ENCODE results near the gene RPA3. TPM values are rescaled to one million over a fixed set of nuclear protein-coding genes. Genes with fewer than 3 reads are reported as not detected.
"Not testable (repeated sequence)": the region's sequence is repeated elsewhere in the genome, so short reads cannot be mapped to it uniquely, and the experiment has no call there.

Gene RPA3
- total RNA-seq, 2 experiments from 2014 or later = 32.9 to 36.5 TPM

DNA sequence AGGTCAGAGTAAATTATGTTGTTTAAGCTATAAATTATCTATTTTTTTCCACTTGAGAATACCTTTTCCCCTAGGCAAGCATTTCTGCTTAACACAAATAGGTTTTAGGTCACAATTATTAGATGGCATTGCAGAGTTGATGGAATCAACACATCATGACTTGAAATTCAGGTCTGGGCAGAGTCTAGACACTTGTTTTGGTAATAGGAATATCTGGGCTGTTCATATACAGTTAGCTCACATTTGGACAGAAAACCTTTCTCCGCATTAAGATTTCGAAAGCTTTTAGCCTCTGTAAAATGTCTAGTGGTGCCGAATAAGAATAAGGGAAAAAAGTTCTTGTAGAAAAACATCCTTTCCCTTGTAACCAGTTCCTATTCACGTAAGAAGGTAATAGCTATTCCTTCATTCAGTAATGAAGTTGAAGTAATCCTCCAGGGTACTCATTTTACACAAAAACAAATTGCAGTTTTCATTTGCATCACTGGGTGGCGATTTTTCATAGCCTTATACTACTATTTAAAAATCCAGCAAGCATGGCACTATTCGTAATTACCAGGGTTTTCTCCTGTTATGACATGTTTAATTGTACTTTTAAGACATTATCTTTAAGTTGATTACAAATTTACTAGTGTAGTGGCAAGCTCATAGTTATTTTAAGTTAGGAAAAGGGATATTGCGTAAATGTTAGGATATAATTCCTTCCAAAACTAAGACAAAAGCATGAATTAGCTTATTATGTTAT lies 37.0 kb downstream of the RPA3 start:
- ATAC-seq (ENCODE audit: poor library complexity) = peak; percentile 85
- Mint-ChIP-seq H3K27me3 (no peaks in the 10 kb centered on the region), H3K9me3 (peaks cover 3% of the 10 kb centered on the region), H3K4me1 (ENCODE audit: low read depth) (peaks cover 45% of the 10 kb centered on the region), H3K27ac (peak overlapping the region; percentile 64), H3K36me3 (ENCODE audit: low read depth) (peaks cover 13% of the 10 kb centered on the region), H3K4me3 (no peak overlapping the region)
- peaks cover 3 to 7% of the 10 kb centered on the region in 2 experiments for H3K9me3 ChIP-seq (ENCODE audit: control insufficient read depth in 1 of 2, insufficient read depth in 1 of 2, low read length in 2 of 2)
- no peaks in the 10 kb centered on the region for H3K27me3 ChIP-seq (ENCODE audit: control insufficient read depth in 1 of 2, insufficient read depth in 2 of 2, low read length in 2 of 2)
- peak in 9 of 14 experiments; percentile 9 to 77 (median 19) for DNase-seq
- no peak overlapping the region for H3K4me3 ChIP-seq (ENCODE audit: low read length)
- TF ChIP-seq, protein P1, sequence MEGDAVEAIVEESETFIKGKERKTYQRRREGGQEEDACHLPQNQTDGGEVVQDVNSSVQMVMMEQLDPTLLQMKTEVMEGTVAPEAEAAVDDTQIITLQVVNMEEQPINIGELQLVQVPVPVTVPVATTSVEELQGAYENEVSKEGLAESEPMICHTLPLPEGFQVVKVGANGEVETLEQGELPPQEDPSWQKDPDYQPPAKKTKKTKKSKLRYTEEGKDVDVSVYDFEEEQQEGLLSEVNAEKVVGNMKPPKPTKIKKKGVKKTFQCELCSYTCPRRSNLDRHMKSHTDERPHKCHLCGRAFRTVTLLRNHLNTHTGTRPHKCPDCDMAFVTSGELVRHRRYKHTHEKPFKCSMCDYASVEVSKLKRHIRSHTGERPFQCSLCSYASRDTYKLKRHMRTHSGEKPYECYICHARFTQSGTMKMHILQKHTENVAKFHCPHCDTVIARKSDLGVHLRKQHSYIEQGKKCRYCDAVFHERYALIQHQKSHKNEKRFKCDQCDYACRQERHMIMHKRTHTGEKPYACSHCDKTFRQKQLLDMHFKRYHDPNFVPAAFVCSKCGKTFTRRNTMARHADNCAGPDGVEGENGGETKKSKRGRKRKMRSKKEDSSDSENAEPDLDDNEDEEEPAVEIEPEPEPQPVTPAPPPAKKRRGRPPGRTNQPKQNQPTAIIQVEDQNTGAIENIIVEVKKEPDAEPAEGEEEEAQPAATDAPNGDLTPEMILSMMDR (IDR thresholded peaks at IDR 0.05) = peak; percentile 78
- intact Hi-C loops (cut with DNase I, micrococcal nuclease) = loop anchor here (1.0 to 5.0 kb wide), 8 partner anchors 81 to 536 kb away; no protein-coding TSS in a partner anchor
- no peak overlapping the region for H3K27ac ChIP-seq (ENCODE audit: low read depth in 1 of 2, low read length in 2 of 2)
- ChIA-PET POLR2A (interaction anchor here (0.9 to 2.5 kb wide), 20 partner anchors 9 to 536 kb away, joined by 3 to 22 read pairs (median 4); partner anchors contain the start of genes GLCCI1 and UMAD1), CTCF (interaction anchor here (0.7 to 2.5 kb wide), 22 partner anchors 9 to 538 kb away, joined by 3 to 13 read pairs (median 4); partner anchors contain the start of genes RPA3 and UMAD1)
- H3K36me3 ChIP-seq (ENCODE audit: insufficient read depth, low read length) = no peaks in the 10 kb centered on the region
- H3K4me1 ChIP-seq (ENCODE audit: insufficient read depth, low read length) = no peaks in the 10 kb centered on the region

DNA sequence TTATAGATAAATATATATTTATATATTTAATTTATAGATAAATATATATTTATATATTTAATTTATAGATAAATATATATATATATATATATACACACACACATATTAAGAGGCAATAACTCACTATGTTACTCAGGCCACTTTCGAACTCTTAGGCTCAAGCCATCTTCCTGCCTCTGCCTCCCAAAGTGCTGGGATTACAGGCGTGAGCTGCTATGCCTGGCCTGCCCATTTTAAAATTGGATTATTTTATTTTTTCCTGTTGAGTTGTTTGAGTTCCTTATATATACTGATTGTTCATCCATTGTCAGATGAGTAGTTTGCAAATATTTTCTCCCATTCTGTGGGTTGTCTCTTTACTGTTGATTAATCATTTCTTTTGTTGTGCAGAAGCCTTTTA lies 38.8 kb downstream of the RPA3 start:
- not testable (repeated sequence) for H3K4me3 Mint-ChIP-seq; H3K27ac Mint-ChIP-seq; H3K27me3 Mint-ChIP-seq; H3K27me3 ChIP-seq (ENCODE audit: control insufficient read depth in 1 of 2, insufficient read depth in 2 of 2, low read length in 2 of 2); H3K4me1 ChIP-seq (ENCODE audit: insufficient read depth, low read length); H3K4me3 ChIP-seq (ENCODE audit: low read length); H3K27ac ChIP-seq (ENCODE audit: low read depth in 1 of 2, low read length in 2 of 2); H3K9me3 ChIP-seq (ENCODE audit: control insufficient read depth in 1 of 2, insufficient read depth in 1 of 2, low read length in 2 of 2); ATAC-seq (ENCODE audit: poor library complexity); H3K9me3 Mint-ChIP-seq; H3K36me3 ChIP-seq (ENCODE audit: insufficient read depth, low read length)
- peak in 1 of 14 experiments; percentile 14 for DNase-seq
- H3K36me3 Mint-ChIP-seq (ENCODE audit: low read depth) = peaks cover 25% of the 10 kb centered on the region
- peaks cover 38% of the 10 kb centered on the region for H3K4me1 Mint-ChIP-seq (ENCODE audit: low read depth)
- ChIA-PET POLR2A (interaction anchor here (2.0 kb wide), 1 partner anchor 83 kb away, joined by 6 read pairs; no protein-coding TSS in a partner anchor), CTCF (interaction anchor here (2.5 kb wide), 1 partner anchor 39 kb away, joined by 12 read pairs; the partner anchor contains the start of gene UMAD1)
- intact Hi-C loops (cut with DNase I, micrococcal nuclease) = loop anchor here (5.0 kb wide), 5 partner anchors 82 to 538 kb away; no protein-coding TSS in a partner anchor

DNA sequence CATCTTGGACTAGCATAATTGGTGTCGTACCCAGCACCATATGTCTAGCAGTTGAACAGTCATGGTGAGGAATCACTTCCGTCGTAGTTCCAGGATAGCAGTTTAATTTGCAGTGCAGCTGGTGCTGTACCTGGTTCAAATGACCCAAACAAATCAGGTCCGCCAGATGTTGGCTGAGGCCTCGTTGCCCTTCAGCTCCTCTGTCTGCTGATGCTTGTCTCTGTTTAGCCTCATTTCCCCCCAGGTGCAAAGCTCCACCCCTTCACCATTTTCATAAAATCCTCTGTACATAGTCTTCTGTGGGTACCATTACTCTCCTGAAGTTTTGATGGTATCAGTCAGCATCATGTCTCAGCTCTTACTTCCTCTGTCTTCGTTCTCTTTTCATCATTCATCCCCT lies 42.7 kb downstream of the RPA3 start:
- Histone ChIP-seq H3K4me1 (ENCODE audit: insufficient read depth, low read length) (no peaks in the 10 kb centered on the region), H3K27me3 (ENCODE audit: control insufficient read depth in 1 of 2, insufficient read depth in 2 of 2, low read length in 2 of 2) (no peaks in the 10 kb centered on the region), H3K4me3 (ENCODE audit: low read length) (no peak overlapping the region), H3K27ac (ENCODE audit: low read depth in 1 of 2, low read length in 2 of 2) (no peak overlapping the region), H3K9me3 (ENCODE audit: control insufficient read depth in 1 of 2, insufficient read depth in 1 of 2, low read length in 2 of 2) (peaks cover 3 to 7% of the 10 kb centered on the region in 2 experiments), H3K36me3 (ENCODE audit: insufficient read depth, low read length) (peaks cover 17% of the 10 kb centered on the region)
- no peak for DNase-seq
- Mint-ChIP-seq H3K27me3 (no peaks in the 10 kb centered on the region), H3K36me3 (ENCODE audit: low read depth) (peaks cover 47% of the 10 kb centered on the region), H3K9me3 (peaks cover 3% of the 10 kb centered on the region), H3K4me1 (ENCODE audit: low read depth) (peaks cover 53% of the 10 kb centered on the region), H3K4me3 (no peak overlapping the region), H3K27ac (no peak overlapping the region)
- ChIA-PET CTCF (interaction anchor here (0.9 kb wide), 1 partner anchor 83 kb away, joined by 3 read pairs; no protein-coding TSS in a partner anchor), POLR2A (interaction anchor here (0.6 to 1.1 kb wide), 2 partner anchors 35 to 269 kb away, joined by 3 read pairs; no protein-coding TSS in a partner anchor)
- ATAC-seq (ENCODE audit: poor library complexity) = no peak
- TF ChIP-seq, protein P1 (IDR thresholded peaks at IDR 0.05) = no peak
- intact Hi-C loops (cut with DNase I, micrococcal nuclease) = no loop called here

Measured in CD4-positive, alpha-beta T cell (primary cell).